HG02571 (cell line): ENCODE measurements around the gene DNAH2.

Experiments
- ATAC-seq: cut with Tn5 transposase; IDR thresholded peaks from one replicate; pipeline ENCODE4 v1.9.1; 2021; ENCODE audit warnings: mild to moderate bottlenecking, moderate library complexity; ENCODE audit not compliant: unreplicated experiment

The DNAH2 gene

GRCh38 chr17:7816926-7817642, 99.5 kb downstream of the DNAH2 start:
- no peak for ATAC-seq

- no peak for ATAC-seq
Measured at GRCh38 chr17:7817643-7817964, 100.1 kb downstream of the DNAH2 start.

- ATAC-seq = no peak
Measured at GRCh38 chr17:7818026-7818425, 100.5 kb downstream of the DNAH2 start.

- ATAC-seq = no peak
Measured at GRCh38 chr17:7818746-7819645, 101.5 kb downstream of the DNAH2 start.

- ATAC-seq = no peak
Measured at GRCh38 chr17:7820231-7820630, 102.7 kb downstream of the DNAH2 start.

- no peak for ATAC-seq
Measured at GRCh38 chr17:7822126-7822525, 104.6 kb downstream of the DNAH2 start.

GRCh38 chr17:7823581-7824001, 106.0 kb downstream of the DNAH2 start:
- ATAC-seq = no peak

- no peak for ATAC-seq
Measured at GRCh38 chr17:7824021-7824924, 106.7 kb downstream of the DNAH2 start.

GRCh38 chr17:7825206-7825990, 107.9 kb downstream of the DNAH2 start:
- ATAC-seq = no peak

GRCh38 chr17:7830616-7831015, 113.1 kb downstream of the DNAH2 start:
- ATAC-seq = no peak

GRCh38 chr17:7831233-7831632, 113.7 kb downstream of the DNAH2 start:
- ATAC-seq = no peak

- no peak for ATAC-seq
Measured at GRCh38 chr17:7832431-7832830, 114.9 kb downstream of the DNAH2 start.

- ATAC-seq = no peak
Measured at GRCh38 chr17:7833011-7833794, 115.7 kb downstream of the DNAH2 start.

GRCh38 chr17:7833795-7834541, 116.4 kb downstream of the DNAH2 start, which contains the start of gene KDM6B:
TSS of gene KDM6B (plus strand) at chr17:7834217. CDS start at chr17:7845555, 11,338 bp downstream.
- ATAC-seq = peak; percentile 43

GRCh38 chr17:7834542-7834956, 117.0 kb downstream of the DNAH2 start:
- no peak for ATAC-seq

- ATAC-seq = peak; percentile 36
Measured at GRCh38 chr17:7834957-7835813, 117.6 kb downstream of the DNAH2 start.

- peak; percentile 25 for ATAC-seq
Measured at GRCh38 chr17:7835814-7836595, 118.5 kb downstream of the DNAH2 start.
